Motor neuron (in vitro differentiated cells): Measurements from ENCODE around the gene FZD10. TPM values are rescaled to one million over a fixed set of nuclear protein-coding genes. Genes with fewer than 3 reads are reported as not detected.

Experiments used
- total RNA-seq, 8 experiments: library from RNA; unstranded; fragments of 300-600 nt; gene quantifications; 2 replicates each; pipeline versions ENCODE4 v1.2.3 to v1.2.4, GENCODE V29; 2022

FZD10 gene
- total RNA-seq, 8 experiments from 2014 or later = 0.08 to 4.9 (median 0.25) TPM

Other genes with a start within 250 kb of the FZD10 start
- under 1 TPM in 1 of 8 experiments, not detected in 7; 0.57 TPM for gene PIWIL1, start 175.4 kb downstream of the FZD10 start, total RNA-seq